Activated T-cell treated with anti-CD3 and anti-CD28 coated beads, Interleukin-2, amount 50 U/mL, for 48 hours (primary cell): ENCODE measurements around the gene GNG7.
"Not testable (repeated sequence)": the region's sequence is repeated elsewhere in the genome, so short reads cannot be mapped to it uniquely, and the experiment has no call there.

Source experiments
- DNase-seq, 2 experiments: peaks; one replicate each; pipeline ENCODE4 v3.0.0-alpha.2; 2020

GNG7 gene

GRCh38 chr19:2547033-2547680, 155.3 kb downstream of the GNG7 start:
- DNase-seq = no peak

DNA sequence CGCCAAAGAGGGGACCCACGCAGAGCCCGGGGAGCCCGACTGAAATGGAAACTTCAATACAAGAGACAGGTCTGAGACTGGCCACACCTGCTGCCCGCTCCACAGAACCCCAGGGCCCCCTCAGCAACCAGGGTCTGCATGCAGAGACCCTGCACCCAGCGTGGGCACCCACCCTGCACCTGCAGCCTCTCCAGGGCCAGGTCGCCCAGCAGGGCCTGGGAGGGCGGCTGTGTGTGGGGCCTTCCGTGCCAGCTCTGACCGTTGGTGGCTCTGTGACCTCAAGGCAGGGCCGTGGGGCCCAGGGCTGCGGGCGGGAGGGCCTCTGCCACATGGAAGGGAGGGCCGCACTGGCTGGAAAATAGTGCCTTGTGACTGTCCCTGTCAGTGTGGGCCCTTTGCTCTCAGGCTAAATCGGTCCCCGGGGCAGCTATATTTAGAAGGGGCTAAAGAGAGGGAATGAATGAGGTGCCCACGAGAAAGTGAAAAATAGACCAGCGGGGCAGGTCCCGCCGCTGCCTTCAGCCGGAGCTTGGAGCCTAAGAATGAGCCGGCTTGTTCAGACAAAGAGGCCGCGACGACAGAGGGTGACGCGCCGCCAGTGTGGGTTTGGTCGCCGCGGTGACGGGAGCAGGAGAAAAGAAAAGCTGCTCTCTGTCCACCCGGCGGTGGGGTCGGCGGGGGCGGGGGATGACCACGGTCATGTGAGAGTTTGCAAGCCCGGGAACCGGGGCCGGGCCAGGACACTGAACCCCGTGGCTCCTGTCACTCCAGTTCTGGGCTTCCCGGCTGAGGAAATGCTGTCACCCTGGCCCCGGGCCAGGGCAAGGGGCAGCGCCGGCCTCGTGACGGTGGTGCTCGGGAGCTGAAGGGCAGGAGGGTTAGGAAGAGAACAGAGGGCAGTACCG, 156.1 kb downstream of the GNG7 start:
- no peak for DNase-seq

DNA sequence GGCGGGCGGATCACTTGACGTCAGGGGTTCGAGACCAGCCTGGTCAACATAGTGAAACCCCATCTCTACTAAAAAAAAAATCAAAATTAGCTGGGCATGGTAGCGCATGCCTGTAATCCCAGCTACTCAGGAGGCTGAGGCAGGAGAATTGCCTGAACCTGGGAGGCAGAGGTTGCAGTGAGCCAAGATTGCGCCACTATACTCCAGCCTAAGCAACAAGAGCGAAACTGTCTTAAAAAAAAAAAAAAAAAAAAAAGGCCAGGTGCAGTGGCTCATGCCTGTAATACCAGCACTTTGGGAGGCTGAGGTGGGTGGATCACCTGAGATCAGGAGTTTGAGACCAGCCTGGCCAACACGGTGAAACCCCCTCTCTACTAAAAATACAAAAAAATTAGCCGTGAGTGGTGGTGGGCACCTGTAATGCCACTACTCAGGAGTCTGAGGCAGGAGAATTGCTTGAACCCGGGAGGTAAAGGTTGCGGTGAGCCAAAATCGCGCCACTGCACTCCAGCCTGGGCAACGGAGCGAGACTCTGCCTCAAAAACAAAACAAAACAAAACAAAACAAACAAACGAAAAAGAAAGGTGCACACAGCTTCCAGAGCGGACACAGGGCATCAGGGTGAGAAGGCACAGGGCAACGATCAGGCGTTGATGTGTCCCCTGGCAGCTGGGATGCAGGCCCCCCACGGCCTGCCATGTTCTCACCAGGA, 156.9 kb downstream of the GNG7 start:
- not testable (repeated sequence) for DNase-seq

DNA sequence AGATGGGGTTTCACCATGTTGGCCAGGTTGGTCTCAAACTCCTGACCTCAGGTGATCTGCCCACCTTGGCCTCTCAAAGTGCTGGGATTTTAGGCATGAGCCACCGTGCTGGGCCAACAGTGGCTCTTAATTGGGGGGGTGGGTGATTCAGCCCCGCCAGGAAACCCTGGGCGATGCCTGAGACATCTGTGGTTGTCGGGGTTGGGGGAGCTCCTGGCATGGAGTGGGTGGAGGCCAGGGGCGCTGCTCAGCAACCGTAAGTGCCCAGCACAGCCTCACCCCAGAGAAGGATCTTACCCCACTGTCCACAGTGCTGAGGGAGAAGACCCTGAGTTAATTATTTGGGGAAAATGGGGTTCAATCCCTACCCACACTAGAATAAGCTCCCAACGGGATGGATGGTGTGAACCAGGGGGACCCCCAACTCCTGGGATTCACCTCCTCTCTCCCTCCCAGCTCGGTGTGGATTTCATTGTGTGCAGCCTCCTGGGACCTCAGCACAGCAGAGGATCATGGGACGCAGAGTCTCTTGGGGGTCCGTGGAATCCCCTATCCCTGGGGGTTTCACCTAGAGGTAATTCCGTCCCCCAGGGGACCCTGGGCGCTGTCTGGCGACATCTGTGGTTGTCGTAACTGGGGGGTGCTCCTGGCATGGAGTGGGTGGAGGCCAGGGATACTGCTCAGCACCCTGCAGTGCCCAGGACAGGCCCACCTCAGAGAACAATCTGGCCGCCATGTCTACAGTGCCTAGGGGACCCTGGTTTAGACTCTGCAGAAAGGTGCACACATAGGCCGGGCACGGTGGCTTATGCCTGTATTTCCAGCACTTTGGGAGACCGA, 157.7 kb downstream of the GNG7 start:
- DNase-seq = no peak

GRCh38 chr19:2543463-2544442, 158.7 kb downstream of the GNG7 start:
- peak; percentile 80 to 81 for DNase-seq

DNA sequence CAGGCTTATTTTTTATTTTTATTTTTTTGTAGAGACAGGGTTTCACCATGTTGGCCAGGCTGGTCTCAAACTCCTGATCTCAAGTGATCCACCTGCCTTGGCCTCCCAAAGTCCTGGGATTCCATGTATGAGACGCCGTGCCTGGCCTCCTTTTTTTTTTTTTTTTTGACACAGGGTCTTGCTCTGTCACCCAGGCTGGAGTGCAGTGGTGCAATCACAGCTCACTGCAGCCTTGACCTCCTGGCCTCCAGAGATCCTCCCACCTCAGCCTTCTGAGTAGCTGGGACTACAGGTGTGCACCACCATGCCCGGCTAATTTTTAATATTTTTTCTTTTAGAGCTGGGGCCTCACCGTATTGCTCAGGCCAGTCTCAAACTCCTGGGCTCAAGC, 159.4 kb downstream of the GNG7 start:
- not testable (repeated sequence) for DNase-seq

GRCh38 chr19:2542341-2543069, 160.0 kb downstream of the GNG7 start:
- no peak for DNase-seq

- DNase-seq = no peak
Observed at GRCh38 chr19:2540646-2541454, 161.6 kb downstream of the GNG7 start.

DNA sequence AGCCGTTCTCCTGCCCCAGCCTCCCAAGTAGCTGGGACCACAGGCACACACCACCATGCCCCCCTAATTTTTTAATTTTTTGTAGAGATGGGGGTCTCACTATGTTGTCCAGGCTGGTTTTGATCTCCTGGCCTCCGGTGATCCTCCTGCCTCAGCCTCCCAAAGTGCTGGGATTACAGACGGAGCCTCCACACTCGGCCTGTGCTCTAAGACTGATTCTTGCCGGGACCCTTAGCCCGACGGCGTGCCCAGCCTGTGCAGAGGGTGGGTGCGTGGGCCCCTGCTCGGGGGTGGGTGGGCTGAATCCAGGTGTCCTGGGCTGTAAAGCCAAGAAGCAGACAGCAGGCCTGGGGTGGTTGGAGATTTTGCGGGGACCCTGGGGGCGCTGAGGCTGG, 162.2 kb downstream of the GNG7 start:
- no peak for DNase-seq

GRCh38 chr19:2538096-2538757, 164.3 kb downstream of the GNG7 start:
- DNase-seq = no peak

DNA sequence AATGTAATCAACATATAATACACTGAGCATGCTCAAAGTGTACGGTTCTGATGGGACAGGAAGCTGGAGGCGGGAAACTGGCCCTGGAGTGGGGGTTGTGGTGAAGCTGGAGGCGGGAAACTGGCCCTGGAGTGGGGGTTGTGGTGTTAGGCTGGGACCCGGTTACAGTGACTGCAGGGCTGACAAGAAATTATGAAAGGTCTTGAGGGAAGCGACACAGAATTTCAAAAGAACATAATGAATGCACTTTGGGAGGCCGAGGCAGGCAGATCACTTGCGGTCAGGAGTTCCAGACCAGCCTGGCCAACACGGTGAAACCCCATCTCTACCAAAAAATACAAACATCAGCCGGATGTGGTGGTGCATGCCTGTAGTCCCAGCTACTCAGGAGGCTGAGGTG, 164.9 kb downstream of the GNG7 start:
- DNase-seq = peak; percentile 50 to 55

GRCh38 chr19:2536461-2536860, 166.0 kb downstream of the GNG7 start:
- no peak for DNase-seq

GRCh38 chr19:2534423-2535013, 168.0 kb downstream of the GNG7 start:
- no peak for DNase-seq

- no peak for DNase-seq
Observed at GRCh38 chr19:2533686-2534422, 168.6 kb downstream of the GNG7 start.

DNA sequence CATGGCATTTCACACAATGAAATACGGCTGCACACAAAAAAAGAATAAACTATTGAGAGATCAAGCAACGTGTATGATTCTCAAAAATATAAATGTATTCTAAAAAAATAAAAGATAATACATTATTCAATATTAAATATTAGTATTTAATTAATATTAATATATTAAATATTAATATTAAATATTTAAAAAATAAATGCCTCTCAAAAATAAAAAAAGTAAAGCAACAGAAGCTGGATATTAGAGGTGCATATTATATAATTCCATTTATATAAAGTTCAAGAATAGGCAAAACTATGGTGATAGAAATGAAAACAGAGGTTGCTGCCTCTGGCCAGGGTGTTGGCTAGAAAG, 169.4 kb downstream of the GNG7 start:
- no peak for DNase-seq

- no peak for DNase-seq
Observed at GRCh38 chr19:2532252-2533071, 170.0 kb downstream of the GNG7 start.

- DNase-seq = not testable (repeated sequence)
Observed at GRCh38 chr19:2529942-2530341, 172.6 kb downstream of the GNG7 start.
